GM20000 (cell line): ENCODE measurements around the gene STEAP2.
A peak's percentile ranks its signal among the peaks of the same experiment; 100 is the strongest.

Source experiments
- DNase-seq: peaks from one replicate; pipeline ENCODE4 v3.0.0; 2012; ENCODE audit warnings: low spot score
- CTCF ChIP-seq: IDR thresholded peaks from 2 replicates; pipeline ENCODE4 v1.5.1; 2012; ENCODE audit warnings: mild to moderate bottlenecking, control low read depth; ENCODE audit errors: extremely low read depth, missing control alignments

STEAP2 gene

GRCh38 chr7:90242369-90243168 is 31.0 kb downstream of the STEAP2 start:
- TF ChIP-seq CTCF: no peak
- DNase-seq: peak; percentile 61

- DNase-seq: no peak
- no peak for TF ChIP-seq CTCF
Measured at GRCh38 chr7:90243556-90243955, 32.0 kb downstream of the STEAP2 start.

GRCh38 chr7:90244565-90244908 is 33.0 kb downstream of the STEAP2 start:
- no peak for DNase-seq
- TF ChIP-seq CTCF: no peak

GRCh38 chr7:90244909-90245851 is 33.6 kb downstream of the STEAP2 start, which contains the start of gene CFAP69:
Gene CFAP69 (plus strand): TSS chr7:90245174. CDS start chr7:90245425, 251 bp downstream.
- peak; percentile 80 for DNase-seq
- TF ChIP-seq CTCF: no peak

GRCh38 chr7:90246171-90246570 is 34.6 kb downstream of the STEAP2 start:
- TF ChIP-seq CTCF: no peak
- DNase-seq: no peak

- no peak for DNase-seq
- TF ChIP-seq CTCF: no peak
Measured at GRCh38 chr7:90248706-90249105, 37.2 kb downstream of the STEAP2 start.

- TF ChIP-seq CTCF: no peak
- no peak for DNase-seq
Measured at GRCh38 chr7:90250601-90251303, 39.2 kb downstream of the STEAP2 start.
